Activated B cell treated with CpG ODN at 0.5 μM for 24 hours (primary cell): Measurements from ENCODE around the gene CD63. TPM values are rescaled to one million over a fixed set of nuclear protein-coding genes. Genes with fewer than 3 reads are reported as not detected.
A peak's percentile ranks its signal among the peaks of the same experiment; 100 is the strongest.

Source experiments
- ATAC-seq: fragments of 200-7000 bp; cut with Tn5 transposase; one replicate; pipeline ENCODE4 v1.10.0; 2021; ENCODE audit warnings: low read depth, mild to moderate bottlenecking, moderate library complexity
- CTCF ChIA-PET: fragments of 350-600 bp; sonication (Branson Sonifier 250); formaldehyde crosslinking; loops from one replicate; lab custom pipeline; 2021; ENCODE audit warnings: antibody characterized with exemption; lab: Charles Lee
- POLR2A ChIA-PET: fragments of 350-600 bp; sonication (Branson Sonifier 250); formaldehyde crosslinking; loops from one replicate; lab custom pipeline; 2021; ENCODE audit warnings: antibody characterized with exemption; lab: Charles Lee
- DNase-seq: peaks from one replicate; pipeline ENCODE4 v3.0.0; 2022
- H3K27ac Mint-ChIP-seq: one replicate; pipeline ENCODE4 v1.8.0; 2020; ENCODE audit warnings: mixed read lengths
- H3K27me3 Mint-ChIP-seq: one replicate; pipeline ENCODE4 v1.8.0; 2021; ENCODE audit warnings: mixed read lengths
- H3K36me3 Mint-ChIP-seq: one replicate; pipeline ENCODE4 v1.8.0; 2021; ENCODE audit warnings: low read depth, mixed read lengths
- H3K4me1 Mint-ChIP-seq: one replicate; pipeline ENCODE4 v1.8.0; 2021; ENCODE audit warnings: mixed read lengths
- H3K4me3 Mint-ChIP-seq: one replicate; pipeline ENCODE4 v1.8.0; 2020; ENCODE audit warnings: mild to moderate bottlenecking, mixed read lengths
- H3K9me3 Mint-ChIP-seq: one replicate; pipeline ENCODE4 v1.8.0; 2020; ENCODE audit warnings: mixed read lengths
- intact Hi-C: fragments of 100-400 bp; cut with micrococcal nuclease; formaldehyde crosslinking; loops from one replicate; pipeline ENCODE4 v1.15.1; 2024
- total RNA-seq: library from RNA; stranded (reverse); gene quantifications from 2 replicates; pipeline ENCODE4 v1.2.3, GENCODE V29; 2022
- TF ChIP-seq, protein P1 (sequence below): fragments of 200-600 bp; IDR thresholded peaks from one replicate; pipeline ENCODE4 v1.8.0; 2022; ENCODE audit warnings: antibody characterized with exemption, mild to moderate bottlenecking

CD63 gene
- total RNA-seq, 1 donor from 2014 or later: 104 TPM

DNA sequence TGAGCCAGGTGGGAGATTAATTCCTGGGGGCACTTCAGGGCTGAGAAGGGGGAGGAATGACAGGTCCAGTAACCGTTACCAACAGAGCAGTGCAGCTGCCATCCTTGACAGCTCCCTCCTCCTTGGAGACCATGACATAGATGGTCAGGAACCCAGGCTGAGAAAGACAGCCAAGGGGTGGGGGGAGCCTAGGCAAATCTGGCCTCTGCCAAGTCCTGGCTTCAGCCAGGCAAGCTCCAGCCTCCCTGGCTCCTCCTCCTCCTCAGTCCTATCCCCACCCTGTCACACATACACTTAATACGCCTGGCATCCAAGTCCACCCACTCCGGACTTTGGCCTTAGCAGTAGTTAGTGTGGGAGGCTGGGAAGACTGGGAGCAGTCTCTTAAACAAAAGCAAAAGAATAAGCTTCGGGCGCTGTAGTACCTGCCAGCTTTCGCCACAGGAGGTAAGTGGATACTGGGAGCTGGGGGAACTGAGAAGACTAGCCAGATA, 8.7 kb downstream of the CD63 start, which contains the start of gene RDH5:
TSS of gene RDH5 (plus strand) at position 323 of the 494 bp plus-strand sequence. CDS start 792 bp downstream, outside the sequence.
- ChIA-PET CTCF (interaction anchor here (1.3 to 4.8 kb wide), 2 partner anchors 17 to 18 kb away, joined by 3 to 29 read pairs; no protein-coding TSS in a partner anchor), POLR2A (interaction anchor here (3.9 kb wide), 1 partner anchor 10 kb away, joined by 14 read pairs; the partner anchor contains the start of gene CD63)
- intact Hi-C loops: no loop called here
- peaks cover 2% of the 10 kb centered on the region for H3K27me3 Mint-ChIP-seq
- TF ChIP-seq, protein P1, sequence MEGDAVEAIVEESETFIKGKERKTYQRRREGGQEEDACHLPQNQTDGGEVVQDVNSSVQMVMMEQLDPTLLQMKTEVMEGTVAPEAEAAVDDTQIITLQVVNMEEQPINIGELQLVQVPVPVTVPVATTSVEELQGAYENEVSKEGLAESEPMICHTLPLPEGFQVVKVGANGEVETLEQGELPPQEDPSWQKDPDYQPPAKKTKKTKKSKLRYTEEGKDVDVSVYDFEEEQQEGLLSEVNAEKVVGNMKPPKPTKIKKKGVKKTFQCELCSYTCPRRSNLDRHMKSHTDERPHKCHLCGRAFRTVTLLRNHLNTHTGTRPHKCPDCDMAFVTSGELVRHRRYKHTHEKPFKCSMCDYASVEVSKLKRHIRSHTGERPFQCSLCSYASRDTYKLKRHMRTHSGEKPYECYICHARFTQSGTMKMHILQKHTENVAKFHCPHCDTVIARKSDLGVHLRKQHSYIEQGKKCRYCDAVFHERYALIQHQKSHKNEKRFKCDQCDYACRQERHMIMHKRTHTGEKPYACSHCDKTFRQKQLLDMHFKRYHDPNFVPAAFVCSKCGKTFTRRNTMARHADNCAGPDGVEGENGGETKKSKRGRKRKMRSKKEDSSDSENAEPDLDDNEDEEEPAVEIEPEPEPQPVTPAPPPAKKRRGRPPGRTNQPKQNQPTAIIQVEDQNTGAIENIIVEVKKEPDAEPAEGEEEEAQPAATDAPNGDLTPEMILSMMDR: no peak
- no peaks in the 10 kb centered on the region for H3K9me3 Mint-ChIP-seq
- no peak within 1 kb of the TSS for H3K27ac Mint-ChIP-seq
- DNase-seq (no peak), ATAC-seq (no peak)
- H3K36me3 Mint-ChIP-seq: peaks cover 25% of the 10 kb centered on the region
- peaks cover 39% of the 10 kb centered on the region for H3K4me1 Mint-ChIP-seq
- no peak within 1 kb of the TSS for H3K4me3 Mint-ChIP-seq

DNA sequence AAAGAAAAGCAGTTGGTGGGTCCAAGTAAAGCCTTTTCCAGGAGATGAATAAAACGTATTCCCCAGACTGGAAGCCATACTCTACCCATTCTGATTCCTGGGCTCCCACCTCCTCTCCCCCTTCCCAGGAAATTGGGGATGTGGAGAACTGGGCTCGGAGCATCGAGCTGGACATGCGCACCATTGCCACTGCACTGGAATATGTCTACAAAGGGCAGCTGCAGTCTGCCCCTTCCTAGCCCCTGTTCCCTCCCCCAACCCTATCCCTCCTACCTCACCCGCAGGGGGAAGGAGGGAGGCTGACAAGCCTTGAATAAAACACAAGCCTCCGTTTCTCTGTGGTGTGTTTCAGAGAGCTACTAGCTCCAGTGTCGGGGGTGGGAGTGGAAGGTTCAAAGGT, 9.4 kb downstream of the CD63 start:
- ChIA-PET POLR2A (interaction anchor here (3.9 kb wide), 1 partner anchor 10 kb away, joined by 14 read pairs; the partner anchor contains the start of gene CD63), CTCF (interaction anchor here (4.8 kb wide), 1 partner anchor 18 kb away, joined by 29 read pairs; no protein-coding TSS in a partner anchor)
- intact Hi-C loops: no loop called here
- ATAC-seq (no peak), DNase-seq (no peak)
- H3K27me3 Mint-ChIP-seq: peaks cover 2% of the 10 kb centered on the region
- no peaks in the 10 kb centered on the region for H3K9me3 Mint-ChIP-seq
- no peak overlapping the region for H3K27ac Mint-ChIP-seq
- TF ChIP-seq, protein P1: no peak
- H3K4me3 Mint-ChIP-seq: no peak overlapping the region
- peaks cover 34% of the 10 kb centered on the region for H3K4me1 Mint-ChIP-seq
- peaks cover 20% of the 10 kb centered on the region for H3K36me3 Mint-ChIP-seq

DNA sequence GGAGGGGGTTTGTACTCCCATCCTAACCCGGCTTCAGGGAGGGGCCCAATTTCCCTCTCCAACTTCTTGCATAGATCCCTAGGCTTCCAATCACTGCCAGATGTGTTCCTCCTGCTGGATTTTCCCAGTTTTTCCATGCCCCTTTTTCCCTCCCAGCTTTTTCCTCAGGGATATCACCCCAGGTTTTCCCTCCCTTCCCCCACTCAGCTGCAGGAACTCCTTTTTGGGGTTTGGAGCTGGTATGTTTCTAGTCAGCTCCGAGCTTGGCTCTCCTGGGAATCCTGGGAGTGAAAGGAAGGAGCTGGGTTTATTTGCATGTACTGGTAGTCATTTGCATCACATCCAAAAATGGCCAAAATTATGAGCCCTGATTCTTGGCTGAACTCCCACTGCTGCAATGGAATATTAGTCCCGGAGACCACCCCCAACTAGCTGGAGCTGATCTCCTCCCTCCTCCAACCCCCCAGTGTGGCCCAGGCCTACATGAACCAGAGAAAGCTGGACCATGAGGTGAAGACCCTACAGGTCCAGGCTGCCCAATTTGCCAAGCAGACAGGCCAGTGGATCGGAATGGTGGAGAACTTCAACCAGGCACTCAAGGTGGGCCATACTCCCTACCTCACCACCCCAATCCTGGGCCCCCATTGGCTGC, 10.1 kb downstream of the CD63 start:
- Mint-ChIP-seq H3K4me1 (peaks cover 34% of the 10 kb centered on the region), H3K9me3 (no peaks in the 10 kb centered on the region), H3K27ac (no peak overlapping the region), H3K27me3 (peaks cover 2% of the 10 kb centered on the region), H3K4me3 (no peak overlapping the region), H3K36me3 (peaks cover 17% of the 10 kb centered on the region)
- ChIA-PET POLR2A (interaction anchor here (3.9 kb wide), 1 partner anchor 11 kb away, joined by 14 read pairs; the partner anchor contains the start of gene CD63), CTCF (interaction anchor here (1.7 to 4.8 kb wide), 3 partner anchors 12 to 62 kb away, joined by 4 to 29 read pairs (median 15); no protein-coding TSS in a partner anchor)
- DNase-seq (no peak), ATAC-seq (no peak)
- intact Hi-C loops: no loop called here
- TF ChIP-seq, protein P1: no peak

DNA sequence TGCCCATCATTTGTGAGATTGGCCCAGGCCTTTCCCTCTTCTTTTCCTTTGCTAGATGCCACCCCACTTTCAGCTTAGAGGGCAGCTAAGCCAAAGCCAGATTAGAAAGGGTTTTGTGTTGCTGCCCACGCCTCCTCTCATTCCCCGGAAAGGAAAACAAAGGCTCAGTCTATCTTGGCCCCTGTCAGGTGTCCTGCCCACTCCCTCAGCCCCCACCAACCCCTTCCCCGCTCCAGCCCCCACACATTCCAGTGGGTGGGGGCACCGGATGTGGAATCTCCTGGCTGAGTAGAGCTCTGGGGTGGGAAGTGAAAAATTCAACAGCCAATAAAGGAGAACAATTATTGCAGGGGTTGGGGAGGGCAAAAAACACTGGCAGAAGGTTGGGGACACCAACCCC, 10.8 kb downstream of the CD63 start:
- peaks cover 2% of the 10 kb centered on the region for H3K27me3 Mint-ChIP-seq
- TF ChIP-seq, protein P1: no peak
- H3K4me1 Mint-ChIP-seq: peaks cover 34% of the 10 kb centered on the region
- H3K36me3 Mint-ChIP-seq: peaks cover 15% of the 10 kb centered on the region
- ATAC-seq (no peak), DNase-seq (no peak)
- H3K9me3 Mint-ChIP-seq: no peaks in the 10 kb centered on the region
- POLR2A ChIA-PET: interaction anchor here (1.3 to 3.9 kb wide), 2 partner anchors 12 to 256 kb away, joined by 3 to 14 read pairs; partner anchors contain the start of genes CD63 and RAB5B
- intact Hi-C loops: no loop called here
- H3K27ac Mint-ChIP-seq: peak overlapping the region; percentile 30
- CTCF ChIA-PET: interaction anchor here (1.7 to 4.8 kb wide), 3 partner anchors 11 to 62 kb away, joined by 4 to 29 read pairs (median 15); no protein-coding TSS in a partner anchor
- peak overlapping the region; percentile 92 for H3K4me3 Mint-ChIP-seq
